ENCODE measurements around the gene NDUFS8.

The NDUFS8 gene

GRCh38 chr11:68052137-68052873 is 21.8 kb downstream of the NDUFS8 start:
- no peak for DNase-seq

- DNase-seq: no peak
These were observed 22.6 kb downstream of the NDUFS8 start for GRCh38 chr11:68053117-68053516.

GRCh38 chr11:68053981-68054812 is 23.7 kb downstream of the NDUFS8 start:
- DNase-seq: no peak

- no peak for DNase-seq
These were observed 26.1 kb downstream of the NDUFS8 start for GRCh38 chr11:68056317-68057285.

- no peak for DNase-seq
These were observed 27.3 kb downstream of the NDUFS8 start for GRCh38 chr11:68057807-68058206.

GRCh38 chr11:68061508-68061907 is 31.0 kb downstream of the NDUFS8 start:
- no peak for DNase-seq

GRCh38 chr11:68064926-68065325 is 34.4 kb downstream of the NDUFS8 start:
- DNase-seq: no peak

GRCh38 chr11:68065841-68066240 is 35.4 kb downstream of the NDUFS8 start:
- no peak for DNase-seq

- no peak for DNase-seq
These were observed 36.3 kb downstream of the NDUFS8 start for GRCh38 chr11:68066742-68067141.

- DNase-seq: no peak
These were observed 37.5 kb downstream of the NDUFS8 start for GRCh38 chr11:68067991-68068390.

- no peak for DNase-seq
These were observed 41.0 kb downstream of the NDUFS8 start for GRCh38 chr11:68071281-68072048.

GRCh38 chr11:68074584-68075352 is 44.3 kb downstream of the NDUFS8 start:
- DNase-seq: no peak

- no peak for DNase-seq
These were observed 46.0 kb downstream of the NDUFS8 start for GRCh38 chr11:68076371-68077042.

- DNase-seq: no peak
These were observed 47.4 kb downstream of the NDUFS8 start for GRCh38 chr11:68077617-68078582.

GRCh38 chr11:68080860-68081259 is 50.4 kb downstream of the NDUFS8 start:
- no peak for DNase-seq

GRCh38 chr11:68081691-68082090 is 51.2 kb downstream of the NDUFS8 start:
- no peak for DNase-seq

GRCh38 chr11:68082481-68082880 is 52.0 kb downstream of the NDUFS8 start:
- no peak for DNase-seq

- DNase-seq: no peak
These were observed 53.0 kb downstream of the NDUFS8 start for GRCh38 chr11:68083517-68083916.
